ENCODE results near the gene ST7. TPM values are rescaled to one million over a fixed set of nuclear protein-coding genes. Genes with fewer than 3 reads are reported as not detected.

Gene ST7
- total and polyA plus RNA-seq, 2 donors (not counting 3 experiments of a cell fraction or from before 2014, with no cell fraction given) = 18.6 to 24.9 TPM

GRCh38 chr7:117262546-117262945 is 309.2 kb downstream of the ST7 start:
- Histone ChIP-seq H3K27me3 (ENCODE audit: control insufficient read depth in 2 of 2, insufficient read depth in 2 of 2, low read length in 2 of 2) (peaks cover 2 to 6% of the 10 kb centered on the region in 2 experiments), H3K79me2 (ENCODE audit: control insufficient read depth, insufficient read depth, low read length) (no peaks in the 10 kb centered on the region), H3K9me1 (replicated peaks; ENCODE audit: control insufficient read depth, extremely low read depth, insufficient read depth, low read length) (no peaks in the 10 kb centered on the region), H2AFZ (ENCODE audit: low read depth, low read length) (no peak overlapping the region), H3K27ac (ENCODE audit: insufficient read depth, low read depth, low read length) (no peak overlapping the region), H3K4me2 (ENCODE audit: insufficient read depth, low read length) (no peak overlapping the region), H3K9me3 (replicated peaks; ENCODE audit: control insufficient read depth, insufficient read depth, low read length) (no peaks in the 10 kb centered on the region), H3K4me3 (replicated peaks in 1 of 3; ENCODE audit: insufficient read depth in 1 of 3, low read depth in 1 of 3, low read length in 3 of 3) (no peak overlapping the region), H3K4me1 (ENCODE audit: control insufficient read depth, extremely low read depth, insufficient read depth, low read length) (no peaks in the 10 kb centered on the region), H4K20me1 (replicated peaks; ENCODE audit: control insufficient read depth, extremely low read depth, insufficient read depth, low read length) (no peaks in the 10 kb centered on the region), H3K9ac (replicated peaks; ENCODE audit: extremely low read depth, insufficient read depth, low read length) (no peak overlapping the region), H3K36me3 (ENCODE audit: control insufficient read depth in 2 of 2, extremely low read depth in 1 of 2, insufficient read depth in 2 of 2, low read length in 2 of 2) (no peaks in the 10 kb centered on the region)
- CTCF ChIA-PET = no interaction called here
- intact Hi-C loops (cut with micrococcal nuclease) = no loop called here
- dilution Hi-C loops (cut with MboI; ENCODE audit: extremely low pct_ligation_motif_present, low sequenced_read_pairs) = no loop called here
- FAIRE-seq (no peak), DNase-seq (ENCODE audit: low read depth, low spot score) (no peak)
- TF ChIP-seq EZH2 (IDR thresholded peaks at IDR 0.05; ENCODE audit: borderline replicate concordance, low read depth, low read length, severe bottlenecking) (no peak), FOS (IDR thresholded peaks at IDR 0.05; ENCODE audit: borderline replicate concordance, insufficient read depth, low read length) (no peak), MAX (IDR thresholded peaks at IDR 0.05; ENCODE audit: insufficient read depth, insufficient read length) (no peak), POLR2AphosphoS5 (IDR thresholded peaks at IDR 0.05; ENCODE audit: insufficient read depth, low read depth, low read length) (no peak), JUN (IDR thresholded peaks at IDR 0.05; ENCODE audit: borderline replicate concordance, insufficient read depth, insufficient read length, low read depth) (no peak), CTCF (IDR thresholded peaks at IDR 0.05; ENCODE audit: extremely low read depth in 1 of 2, insufficient read depth in 1 of 2, low read depth in 1 of 2, low read length in 2 of 2) (no peak), POLR2A (IDR thresholded peaks at IDR 0.05; ENCODE audit: low read depth, low read length) (no peak), MYC (IDR thresholded peaks at IDR 0.05; ENCODE audit: low read depth, low read length) (no peak), GATA2 (IDR thresholded peaks at IDR 0.05; ENCODE audit: insufficient read depth, insufficient read length, low read depth, low read length) (no peak)
- BruUV-seq (replicated peaks) = no TSS peak
- POLR2A ChIA-PET = no interaction called here

Measured in endothelial cell of umbilical vein (primary cell).